ENCODE data around the gene FAM153A.
"Not testable (repeated sequence)": the region's sequence is repeated elsewhere in the genome, so short reads cannot be mapped to it uniquely, and the experiment has no call there.

DNA sequence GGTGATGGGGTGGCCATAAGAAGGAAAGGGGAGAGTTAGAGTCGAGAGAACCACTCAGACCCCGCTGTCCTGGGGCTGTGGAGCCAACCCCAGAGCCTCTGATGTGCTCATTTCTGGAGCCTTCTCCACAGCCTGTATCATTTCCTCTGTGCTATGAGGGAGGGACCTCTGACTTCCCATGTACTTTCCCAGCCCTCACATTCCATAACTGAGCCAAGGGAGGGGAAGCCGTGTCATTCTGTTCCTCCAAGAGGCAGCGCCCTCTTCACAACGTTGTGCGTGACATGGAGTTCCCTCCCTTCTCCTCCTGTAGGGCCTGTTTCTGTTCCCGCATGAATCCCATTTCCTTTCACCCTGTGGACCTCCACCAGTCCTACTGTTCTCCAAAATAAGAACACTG is 57.8 kb downstream of the FAM153A start:
- TF ChIP-seq, protein P1, sequence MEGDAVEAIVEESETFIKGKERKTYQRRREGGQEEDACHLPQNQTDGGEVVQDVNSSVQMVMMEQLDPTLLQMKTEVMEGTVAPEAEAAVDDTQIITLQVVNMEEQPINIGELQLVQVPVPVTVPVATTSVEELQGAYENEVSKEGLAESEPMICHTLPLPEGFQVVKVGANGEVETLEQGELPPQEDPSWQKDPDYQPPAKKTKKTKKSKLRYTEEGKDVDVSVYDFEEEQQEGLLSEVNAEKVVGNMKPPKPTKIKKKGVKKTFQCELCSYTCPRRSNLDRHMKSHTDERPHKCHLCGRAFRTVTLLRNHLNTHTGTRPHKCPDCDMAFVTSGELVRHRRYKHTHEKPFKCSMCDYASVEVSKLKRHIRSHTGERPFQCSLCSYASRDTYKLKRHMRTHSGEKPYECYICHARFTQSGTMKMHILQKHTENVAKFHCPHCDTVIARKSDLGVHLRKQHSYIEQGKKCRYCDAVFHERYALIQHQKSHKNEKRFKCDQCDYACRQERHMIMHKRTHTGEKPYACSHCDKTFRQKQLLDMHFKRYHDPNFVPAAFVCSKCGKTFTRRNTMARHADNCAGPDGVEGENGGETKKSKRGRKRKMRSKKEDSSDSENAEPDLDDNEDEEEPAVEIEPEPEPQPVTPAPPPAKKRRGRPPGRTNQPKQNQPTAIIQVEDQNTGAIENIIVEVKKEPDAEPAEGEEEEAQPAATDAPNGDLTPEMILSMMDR (IDR thresholded peaks at IDR 0.05), result not testable (repeated sequence)
- TF ChIP-seq POLR2A, POLR2AphosphoS5, EP300 (IDR thresholded peaks at IDR 0.05): not testable (repeated sequence)
